H9 (cell line): ENCODE results near the gene PIGL. TPM values are rescaled to one million over a fixed set of nuclear protein-coding genes. Genes with fewer than 3 reads are reported as not detected.

Source experiments
- DNase-seq: peaks from one replicate; pipeline ENCODE4 v3.0.0-alpha.2; 2017
- H2AFZ ChIP-seq: one replicate; pipeline ENCODE4 v1.6.1; 2013; ENCODE audit warnings: mild to moderate bottlenecking, low read length, control low read depth, moderate library complexity
- H2AK5ac ChIP-seq: 2 replicates; pipeline ENCODE4 v1.6.1; 2013; ENCODE audit warnings: low read length, control low read depth, mixed read lengths; ENCODE audit not compliant: insufficient read length
- H2BK120ac ChIP-seq: one replicate; pipeline ENCODE4 v1.6.1; 2013; ENCODE audit warnings: low read depth, mild to moderate bottlenecking, low read length, control low read depth, inconsistent platforms; ENCODE audit not compliant: poor library complexity, severe bottlenecking
- H2BK12ac ChIP-seq: 2 replicates; pipeline ENCODE4 v1.6.1; 2013; ENCODE audit warnings: low read length, control low read depth, mixed read lengths, low read depth; ENCODE audit not compliant: insufficient read length
- H2BK15ac ChIP-seq: 2 replicates; pipeline ENCODE4 v1.6.1; 2013; ENCODE audit warnings: low read depth, low read length, control low read depth
- H2BK20ac ChIP-seq: one replicate; pipeline ENCODE4 v1.6.1; 2013; ENCODE audit warnings: low read depth, mild to moderate bottlenecking, low read length, control low read depth, inconsistent platforms; ENCODE audit not compliant: poor library complexity, severe bottlenecking
- H2BK5ac ChIP-seq: 2 replicates; pipeline ENCODE4 v1.6.1; 2013; ENCODE audit warnings: low read length, control low read depth, mixed read lengths; ENCODE audit not compliant: insufficient read length
- H3K14ac ChIP-seq: 2 replicates; pipeline ENCODE4 v1.6.1; 2013; ENCODE audit warnings: low read length, control low read depth; ENCODE audit not compliant: insufficient read depth
- H3K18ac ChIP-seq: 2 replicates; pipeline ENCODE4 v1.6.1; 2013; ENCODE audit warnings: low read depth, mild to moderate bottlenecking, mixed read lengths, low read length, control low read depth; ENCODE audit not compliant: insufficient read length
- H3K23ac ChIP-seq: 2 replicates; pipeline ENCODE4 v1.6.1; 2013; ENCODE audit warnings: low read length, control low read depth, mixed read lengths, low read depth; ENCODE audit not compliant: insufficient read length
- H3K23me2 ChIP-seq: 2 replicates; pipeline ENCODE4 v1.6.1; 2013; ENCODE audit warnings: low read depth, mild to moderate bottlenecking, mixed read lengths, low read length, control low read depth; ENCODE audit not compliant: insufficient read length, poor library complexity, severe bottlenecking
- H3K27ac ChIP-seq: 2 replicates; pipeline ENCODE4 v1.5.1; 2013; ENCODE audit warnings: low read length, control low read depth, mixed read lengths, low read depth; ENCODE audit not compliant: insufficient read length
- H3K27me3 ChIP-seq: 2 replicates; pipeline ENCODE4 v1.6.1; 2013; ENCODE audit warnings: low read length, control low read depth, inconsistent platforms; ENCODE audit not compliant: insufficient read depth
- H3K4ac ChIP-seq: 2 replicates; pipeline ENCODE4 v1.6.1; 2013; ENCODE audit warnings: low read depth, mild to moderate bottlenecking, control low read depth, inconsistent platforms, low read length, moderate library complexity
- H3K4me1 ChIP-seq: 2 replicates; pipeline ENCODE4 v1.6.1; 2013; ENCODE audit warnings: low read length, control low read depth, inconsistent platforms; ENCODE audit not compliant: insufficient read depth
- H3K4me2 ChIP-seq: 2 replicates; pipeline ENCODE4 v1.6.1; 2013; ENCODE audit warnings: low read length, control low read depth, mixed read lengths; ENCODE audit not compliant: insufficient read length, insufficient read depth
- H3K56ac ChIP-seq: 2 replicates; pipeline ENCODE4 v1.6.1; 2013; ENCODE audit warnings: low read depth, mild to moderate bottlenecking, mixed read lengths, low read length, control low read depth; ENCODE audit not compliant: insufficient read length
- H3K79me1 ChIP-seq: 2 replicates; pipeline ENCODE4 v1.6.1; 2013; ENCODE audit warnings: low read depth, mild to moderate bottlenecking, moderate library complexity, low read length, control low read depth, inconsistent platforms; ENCODE audit not compliant: insufficient read depth, poor library complexity, severe bottlenecking
- H3K79me2 ChIP-seq: 2 replicates; pipeline ENCODE4 v1.6.1; 2013; ENCODE audit warnings: low read length, control low read depth, inconsistent platforms; ENCODE audit not compliant: insufficient read depth
- H3K9ac ChIP-seq: 2 replicates; pipeline ENCODE4 v1.6.1; 2013; ENCODE audit warnings: low read length, control low read depth, mixed read lengths; ENCODE audit not compliant: insufficient read length; ENCODE audit errors: extremely low read depth
- H3K9me3 ChIP-seq: one replicate; pipeline ENCODE4 v1.6.1; 2013; ENCODE audit warnings: low read depth, low read length, inconsistent platforms; ENCODE audit not compliant: control insufficient read depth
- H3T11ph ChIP-seq: one replicate; pipeline ENCODE4 v1.6.1; 2013; ENCODE audit warnings: mild to moderate bottlenecking, low read length, control low read depth, inconsistent platforms
- H4K20me1 ChIP-seq: one replicate; pipeline ENCODE4 v1.6.1; 2013; ENCODE audit not compliant: control insufficient read depth, insufficient read length, insufficient read depth
- H4K5ac ChIP-seq: 2 replicates; pipeline ENCODE4 v1.6.1; 2013; ENCODE audit warnings: low read depth, mild to moderate bottlenecking, mixed read lengths, low read length, control low read depth; ENCODE audit not compliant: insufficient read length
- H4K8ac ChIP-seq: replicated peaks from 2 replicates; pipeline ENCODE4 v1.6.1; 2013; ENCODE audit warnings: low read length, control low read depth, mixed read lengths, low read depth; ENCODE audit not compliant: insufficient read length
- H4K91ac ChIP-seq: 2 replicates; pipeline ENCODE4 v1.6.1; 2013; ENCODE audit warnings: low read depth, mild to moderate bottlenecking, moderate library complexity, mixed read lengths, low read length, control low read depth; ENCODE audit not compliant: insufficient read length
- H3K27ac Mint-ChIP-seq, 3 experiments: 2 replicates in 2 of 3; 3 replicates in 1 of 3; pipeline ENCODE4 v1.8.0; 2020 to 2021; ENCODE audit warnings: mixed read lengths in 3 of 3, mild to moderate bottlenecking in 1 of 3, moderate library complexity in 1 of 3
- H3K27me3 Mint-ChIP-seq: 2 replicates; pipeline ENCODE4 v1.8.0; 2021; ENCODE audit warnings: low read depth, mild to moderate bottlenecking, moderate library complexity, mixed read lengths
- H3K36me3 Mint-ChIP-seq, 3 experiments: 2 replicates in 2 of 3; 3 replicates in 1 of 3; pipeline ENCODE4 v1.8.0; 2020 to 2021; ENCODE audit warnings: low read depth in 3 of 3, mixed read lengths in 3 of 3; ENCODE audit not compliant: insufficient read depth in 1 of 3
- H3K4me1 Mint-ChIP-seq, 2 experiments: 2 replicates each; pipeline ENCODE4 v1.8.0; 2020; ENCODE audit warnings: mixed read lengths in 2 of 2
- H3K4me3 Mint-ChIP-seq, 2 experiments: 2 replicates in 1 of 2; 3 replicates in 1 of 2; pipeline ENCODE4 v1.8.0; 2020 to 2021; ENCODE audit warnings: mild to moderate bottlenecking in 2 of 2, mixed read lengths in 2 of 2, moderate library complexity in 1 of 2
- H3K9me3 Mint-ChIP-seq, 2 experiments: 2 replicates in 1 of 2; 3 replicates in 1 of 2; pipeline ENCODE4 v1.8.0; 2020; ENCODE audit warnings: mild to moderate bottlenecking in 2 of 2, mixed read lengths in 2 of 2, moderate library complexity in 1 of 2
- WGBS: extraction: QIAGEN DNeasy Blood & Tissue Kit; methylation state at CpG from one replicate; pipeline ENCODE4 v1.1.7; 2013; ENCODE audit warnings: missing lambda C conversion rate, low lambda C conversion rate, mixed read lengths; ENCODE audit not compliant: insufficient read length; ENCODE audit errors: extremely low coverage; 5-methylcytosine and 5-hydroxymethylcytosine counted together
- total RNA-seq: library from RNA; stranded (reverse); gene quantifications from 2 replicates; pipeline ENCODE4 v1.2.1, GENCODE V29; 2021
- TF ChIP-seq, protein P1 (sequence below): fragments of 200-600 bp; sonication (generic); conservative IDR thresholded peaks from 3 replicates; pipeline ENCODE4 v1.8.0; 2021; ENCODE audit warnings: antibody characterized with exemption, mild to moderate bottlenecking

PIGL gene
- total RNA-seq, 1 experiment from 2014 or later, result 21.6 TPM

DNA sequence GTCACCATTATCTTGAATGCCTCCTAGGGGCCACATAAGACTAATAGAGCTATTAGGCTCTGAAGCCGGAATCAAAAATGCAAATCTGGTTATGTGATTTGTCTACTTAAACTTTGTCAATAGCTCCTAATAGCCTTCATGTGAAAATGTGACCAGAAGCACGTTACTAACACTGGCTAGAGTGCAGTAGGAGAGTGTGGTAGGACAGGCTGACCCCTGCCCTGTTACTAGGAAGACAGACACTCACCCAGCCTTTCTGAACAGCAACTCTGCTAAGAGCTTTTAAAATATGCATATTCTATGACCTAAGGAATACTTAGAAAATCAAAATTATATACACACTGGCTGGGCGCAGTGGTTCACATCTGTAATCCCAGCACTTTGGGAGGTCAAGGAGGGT is 110.0 kb downstream of the PIGL start:
- Histone ChIP-seq H3K9me3 (no peaks in the 10 kb centered on the region), H3K27ac (no peak overlapping the region), H2BK12ac (no peak overlapping the region), H2BK20ac (no peak overlapping the region), H3K23ac (no peak overlapping the region), H4K5ac (no peak overlapping the region), H3K79me2 (no peaks in the 10 kb centered on the region), H4K20me1 (no peaks in the 10 kb centered on the region), H2BK5ac (no peak overlapping the region), H2BK15ac (no peak overlapping the region), H4K8ac (no peak overlapping the region), H3K9ac (no peak overlapping the region), H2AFZ (no peak overlapping the region), H3K4me2 (no peak overlapping the region), H3K18ac (no peak overlapping the region), H3K79me1 (no peaks in the 10 kb centered on the region), H3K23me2 (no peaks in the 10 kb centered on the region), H3K56ac (no peak overlapping the region), H3K4me1 (no peaks in the 10 kb centered on the region), H4K91ac (no peak overlapping the region), H3K14ac (no peak overlapping the region), H2AK5ac (no peak overlapping the region), H3K4ac (no peak overlapping the region), H2BK120ac (no peak overlapping the region), H3K27me3 (no peaks in the 10 kb centered on the region), H3T11ph (no peak overlapping the region)
- Mint-ChIP-seq H3K9me3 (peaks cover 0 to 5% of the 10 kb centered on the region in 2 experiments; a peak in 1 of 5 replicates), H3K36me3 (peaks cover 4 to 15% (median 5%) of the 10 kb centered on the region in 3 experiments; a peak in 5 of 7 replicates), H3K4me1 (peaks cover 2 to 8% of the 10 kb centered on the region in 2 experiments; a peak in 2 of 4 replicates), H3K4me3 (no peak overlapping the region), H3K27ac (no peak overlapping the region), H3K27me3 (no peaks in the 10 kb centered on the region)
- no CpG with 5 or more reads among the region's 3 CpGs for WGBS
- DNase-seq, result no peak
- TF ChIP-seq, protein P1, sequence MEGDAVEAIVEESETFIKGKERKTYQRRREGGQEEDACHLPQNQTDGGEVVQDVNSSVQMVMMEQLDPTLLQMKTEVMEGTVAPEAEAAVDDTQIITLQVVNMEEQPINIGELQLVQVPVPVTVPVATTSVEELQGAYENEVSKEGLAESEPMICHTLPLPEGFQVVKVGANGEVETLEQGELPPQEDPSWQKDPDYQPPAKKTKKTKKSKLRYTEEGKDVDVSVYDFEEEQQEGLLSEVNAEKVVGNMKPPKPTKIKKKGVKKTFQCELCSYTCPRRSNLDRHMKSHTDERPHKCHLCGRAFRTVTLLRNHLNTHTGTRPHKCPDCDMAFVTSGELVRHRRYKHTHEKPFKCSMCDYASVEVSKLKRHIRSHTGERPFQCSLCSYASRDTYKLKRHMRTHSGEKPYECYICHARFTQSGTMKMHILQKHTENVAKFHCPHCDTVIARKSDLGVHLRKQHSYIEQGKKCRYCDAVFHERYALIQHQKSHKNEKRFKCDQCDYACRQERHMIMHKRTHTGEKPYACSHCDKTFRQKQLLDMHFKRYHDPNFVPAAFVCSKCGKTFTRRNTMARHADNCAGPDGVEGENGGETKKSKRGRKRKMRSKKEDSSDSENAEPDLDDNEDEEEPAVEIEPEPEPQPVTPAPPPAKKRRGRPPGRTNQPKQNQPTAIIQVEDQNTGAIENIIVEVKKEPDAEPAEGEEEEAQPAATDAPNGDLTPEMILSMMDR, result no peak
